IMR-90 (cell line): ENCODE data around the gene KLC1.

ENCODE experiments used
- CEBPB ChIP-seq: IDR thresholded peaks from 2 replicates; pipeline ENCODE4 v1.6.1; 2012; ENCODE audit warnings: low read depth, low read length, improper control_type of control experiment
- FOS ChIP-seq: fragments of 150-350 bp; IDR thresholded peaks from 2 replicates; pipeline ENCODE4 v1.6.1; 2016; ENCODE audit warnings: low read depth, low read length
- POLR2A ChIP-seq: IDR thresholded peaks from 2 replicates; pipeline ENCODE4 v1.6.1; 2012; ENCODE audit warnings: mild to moderate bottlenecking, low read depth, low read length
- RFX5 ChIP-seq: IDR thresholded peaks from 2 replicates; pipeline ENCODE4 v1.8.0; 2012; ENCODE audit warnings: low read depth, mild to moderate bottlenecking, low read length, moderate library complexity
- SMC3 ChIP-seq: fragments of 150-350 bp; IDR thresholded peaks from 2 replicates; pipeline ENCODE4 v1.6.1; 2016; ENCODE audit warnings: low read depth, mild to moderate bottlenecking, antibody characterized with exemption, low read length, moderate library complexity
- TF ChIP-seq, protein P1 (sequence below): conservative IDR thresholded peaks from 2 replicates; pipeline ENCODE4 v1.5.1; 2012; ENCODE audit warnings: mild to moderate bottlenecking, low read depth, low read length, improper control_type of control experiment

GRCh38 chr14:103723748-103724081 lies 94.7 kb downstream of the KLC1 start:
- TF ChIP-seq, protein P1, sequence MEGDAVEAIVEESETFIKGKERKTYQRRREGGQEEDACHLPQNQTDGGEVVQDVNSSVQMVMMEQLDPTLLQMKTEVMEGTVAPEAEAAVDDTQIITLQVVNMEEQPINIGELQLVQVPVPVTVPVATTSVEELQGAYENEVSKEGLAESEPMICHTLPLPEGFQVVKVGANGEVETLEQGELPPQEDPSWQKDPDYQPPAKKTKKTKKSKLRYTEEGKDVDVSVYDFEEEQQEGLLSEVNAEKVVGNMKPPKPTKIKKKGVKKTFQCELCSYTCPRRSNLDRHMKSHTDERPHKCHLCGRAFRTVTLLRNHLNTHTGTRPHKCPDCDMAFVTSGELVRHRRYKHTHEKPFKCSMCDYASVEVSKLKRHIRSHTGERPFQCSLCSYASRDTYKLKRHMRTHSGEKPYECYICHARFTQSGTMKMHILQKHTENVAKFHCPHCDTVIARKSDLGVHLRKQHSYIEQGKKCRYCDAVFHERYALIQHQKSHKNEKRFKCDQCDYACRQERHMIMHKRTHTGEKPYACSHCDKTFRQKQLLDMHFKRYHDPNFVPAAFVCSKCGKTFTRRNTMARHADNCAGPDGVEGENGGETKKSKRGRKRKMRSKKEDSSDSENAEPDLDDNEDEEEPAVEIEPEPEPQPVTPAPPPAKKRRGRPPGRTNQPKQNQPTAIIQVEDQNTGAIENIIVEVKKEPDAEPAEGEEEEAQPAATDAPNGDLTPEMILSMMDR: no peak
- no peak for TF ChIP-seq RFX5
- no peak for TF ChIP-seq CEBPB
- TF ChIP-seq SMC3: no peak
- TF ChIP-seq FOS: no peak
- TF ChIP-seq POLR2A: no peak
